Esophagus squamous epithelium (tissue), 4 donors: ENCODE data around the gene ANKAR.

Source experiments
- POLR2A ChIP-seq, 4 donors: fragments of 450-650 bp; IDR thresholded peaks; one replicate each; pipeline ENCODE4 v1.6.1; 2017; ENCODE audit warnings: antibody characterized with exemption in 4 of 4, mild to moderate bottlenecking in 4 of 4, moderate library complexity in 3 of 4
- TF ChIP-seq, protein P1 (sequence below), 6 experiments: fragments of 450-650 bp in 4 of 6; fragments of 200-600 bp in 2 of 6; sonication (generic) in 2 of 6; IDR thresholded peaks; one replicate each; pipeline ENCODE4 v1.5.1; 2016 to 2019; ENCODE audit warnings: antibody characterized with exemption in 6 of 6, mild to moderate bottlenecking in 4 of 6, moderate library complexity in 4 of 6

DNA sequence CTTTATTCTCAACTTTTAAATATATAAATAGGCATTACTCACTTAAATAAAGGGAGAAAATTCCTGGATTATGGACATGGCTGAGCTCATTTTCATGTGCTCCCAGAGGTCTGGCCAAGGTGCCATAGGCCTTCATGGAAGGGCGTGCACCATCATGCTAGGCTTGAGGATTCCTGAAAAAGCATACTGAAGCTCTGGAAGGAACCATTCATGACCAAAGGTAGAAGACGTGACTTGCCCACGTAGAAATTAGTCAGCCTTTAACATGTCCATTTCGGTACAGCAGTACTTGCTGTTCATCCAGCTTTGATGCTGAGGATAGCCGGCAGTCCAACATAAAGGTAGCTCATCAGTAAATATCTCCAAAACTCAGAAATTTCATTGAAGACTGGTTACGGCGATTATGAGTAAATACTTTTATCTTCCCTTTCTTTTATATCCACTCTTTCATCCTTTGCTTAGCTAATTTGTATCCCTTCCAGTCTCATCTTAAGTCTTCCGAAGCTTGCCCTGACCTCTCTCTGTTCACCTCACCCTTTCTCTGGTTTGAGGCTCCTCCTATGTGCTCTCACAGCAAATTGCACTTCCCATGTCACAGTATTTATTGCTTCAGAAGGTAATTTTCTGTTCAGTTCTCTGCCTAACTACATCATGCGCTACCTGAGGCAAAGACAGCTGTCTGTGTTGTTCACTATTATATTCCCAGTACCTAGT, 45.5 kb upstream of the ANKAR start:
- TF ChIP-seq, protein P1, sequence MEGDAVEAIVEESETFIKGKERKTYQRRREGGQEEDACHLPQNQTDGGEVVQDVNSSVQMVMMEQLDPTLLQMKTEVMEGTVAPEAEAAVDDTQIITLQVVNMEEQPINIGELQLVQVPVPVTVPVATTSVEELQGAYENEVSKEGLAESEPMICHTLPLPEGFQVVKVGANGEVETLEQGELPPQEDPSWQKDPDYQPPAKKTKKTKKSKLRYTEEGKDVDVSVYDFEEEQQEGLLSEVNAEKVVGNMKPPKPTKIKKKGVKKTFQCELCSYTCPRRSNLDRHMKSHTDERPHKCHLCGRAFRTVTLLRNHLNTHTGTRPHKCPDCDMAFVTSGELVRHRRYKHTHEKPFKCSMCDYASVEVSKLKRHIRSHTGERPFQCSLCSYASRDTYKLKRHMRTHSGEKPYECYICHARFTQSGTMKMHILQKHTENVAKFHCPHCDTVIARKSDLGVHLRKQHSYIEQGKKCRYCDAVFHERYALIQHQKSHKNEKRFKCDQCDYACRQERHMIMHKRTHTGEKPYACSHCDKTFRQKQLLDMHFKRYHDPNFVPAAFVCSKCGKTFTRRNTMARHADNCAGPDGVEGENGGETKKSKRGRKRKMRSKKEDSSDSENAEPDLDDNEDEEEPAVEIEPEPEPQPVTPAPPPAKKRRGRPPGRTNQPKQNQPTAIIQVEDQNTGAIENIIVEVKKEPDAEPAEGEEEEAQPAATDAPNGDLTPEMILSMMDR (IDR thresholded peaks at IDR 0.05), result peak in 1 of 6 experiments; percentile 37
- TF ChIP-seq POLR2A (IDR thresholded peaks at IDR 0.05), result no peak
